Dedifferentiated amniotic fluid mesenchymal stem cell (primary cell): Measurements from ENCODE around the gene RNF220.
"Not testable (repeated sequence)": the region's sequence is repeated elsewhere in the genome, so short reads cannot be mapped to it uniquely, and the experiment has no call there.

Experiments used
- DNase-seq: peaks from one replicate; pipeline ENCODE4 v3.0.0-alpha.2; 2016; ENCODE audit errors: extremely low spot score

The RNF220 gene

DNA sequence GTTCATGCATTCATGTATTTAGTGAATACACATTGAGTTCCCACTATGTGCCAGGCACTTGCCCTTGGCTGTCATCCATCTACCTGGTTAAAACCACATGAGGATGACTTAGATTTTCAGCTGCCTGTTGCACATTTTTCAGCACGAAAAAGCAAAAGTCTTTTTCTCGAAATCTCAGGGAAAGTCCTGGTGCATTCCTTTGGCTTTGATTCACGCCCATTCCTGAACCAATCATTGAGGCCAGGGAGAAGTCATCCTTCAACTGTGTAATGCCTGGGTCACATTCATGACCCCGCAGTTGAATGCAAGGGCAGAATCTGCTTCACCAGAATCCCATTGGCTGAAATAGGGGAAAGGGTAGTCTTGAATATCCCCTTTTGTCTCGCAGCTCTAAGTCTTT is 84.4 kb downstream of the RNF220 start:
- DNase-seq: no peak

- DNase-seq: no peak
Observed at GRCh38 chr1:44496541-44497171, 91.6 kb downstream of the RNF220 start.

GRCh38 chr1:44497422-44498170 is 92.5 kb downstream of the RNF220 start:
- no peak for DNase-seq

GRCh38 chr1:44499306-44499705 is 94.3 kb downstream of the RNF220 start:
- DNase-seq: no peak

GRCh38 chr1:44500181-44501046 is 95.4 kb downstream of the RNF220 start:
- DNase-seq: no peak

- DNase-seq: no peak
Observed at GRCh38 chr1:44501047-44501890, 96.2 kb downstream of the RNF220 start.

GRCh38 chr1:44502823-44503222 is 97.8 kb downstream of the RNF220 start:
- DNase-seq: not testable (repeated sequence)

GRCh38 chr1:44503625-44504024 is 98.6 kb downstream of the RNF220 start:
- no peak for DNase-seq

GRCh38 chr1:44505210-44505993 is 100.3 kb downstream of the RNF220 start:
- no peak for DNase-seq

GRCh38 chr1:44507490-44508396 is 102.7 kb downstream of the RNF220 start:
- DNase-seq: no peak

DNA sequence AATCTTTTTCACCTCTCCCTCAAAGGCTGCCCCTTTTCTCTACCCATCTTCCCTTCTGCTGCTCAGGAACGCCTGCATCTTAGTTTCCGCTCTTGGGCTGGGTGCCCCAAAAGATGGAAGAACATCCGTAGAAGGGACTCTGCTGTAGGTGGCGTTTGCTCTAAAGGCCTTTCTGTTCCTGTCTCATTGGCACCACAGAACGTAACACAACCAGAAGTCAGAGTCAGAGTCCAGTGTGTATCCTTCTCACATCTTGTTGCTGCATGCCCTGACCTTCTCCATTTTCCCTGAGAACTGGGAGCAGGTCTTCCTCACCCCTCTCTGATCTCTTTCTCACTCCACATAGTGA is 103.3 kb downstream of the RNF220 start:
- DNase-seq: no peak

DNA sequence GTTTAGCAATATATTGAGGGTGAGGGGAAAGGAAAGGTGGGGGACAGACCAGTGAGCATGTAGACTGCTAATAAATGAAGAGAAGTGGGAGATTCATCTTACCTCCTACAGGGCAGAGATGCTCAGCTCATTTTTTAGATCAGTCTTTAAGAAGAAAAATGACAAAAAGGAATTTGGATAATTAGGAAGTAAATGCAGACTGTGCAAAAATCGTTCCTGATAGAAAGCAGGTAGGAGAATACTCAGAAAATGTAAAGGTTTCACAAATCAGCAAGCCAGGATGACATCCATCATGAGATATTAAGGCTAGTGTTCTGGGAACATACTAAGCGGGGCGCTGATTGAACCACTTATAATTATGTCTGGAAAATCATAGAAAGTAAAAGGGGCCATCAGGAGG is 106.3 kb downstream of the RNF220 start:
- no peak for DNase-seq

GRCh38 chr1:44511769-44512168 is 106.7 kb downstream of the RNF220 start:
- DNase-seq: no peak

- DNase-seq: no peak
Observed at GRCh38 chr1:44512313-44512885, 107.3 kb downstream of the RNF220 start.

DNA sequence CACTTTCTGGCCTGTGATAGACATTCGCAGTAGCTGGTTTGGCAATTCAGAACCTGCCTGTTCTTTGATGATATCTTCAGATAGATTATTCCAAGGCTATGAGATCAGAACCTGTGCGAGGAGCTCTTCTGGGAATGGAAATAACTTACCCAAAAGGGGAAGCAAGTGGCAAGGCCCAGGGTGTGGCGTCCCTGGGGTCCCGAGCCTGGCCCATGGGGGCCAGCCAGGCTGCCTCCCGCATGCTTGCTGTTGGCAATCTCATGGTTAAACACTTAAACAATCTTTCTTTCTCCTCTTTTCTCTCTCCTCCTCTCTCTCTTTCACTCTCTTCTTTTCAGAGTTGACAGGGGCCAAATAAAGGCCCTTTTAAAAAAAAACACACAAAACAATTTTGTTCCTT is 108.1 kb downstream of the RNF220 start:
- no peak for DNase-seq

DNA sequence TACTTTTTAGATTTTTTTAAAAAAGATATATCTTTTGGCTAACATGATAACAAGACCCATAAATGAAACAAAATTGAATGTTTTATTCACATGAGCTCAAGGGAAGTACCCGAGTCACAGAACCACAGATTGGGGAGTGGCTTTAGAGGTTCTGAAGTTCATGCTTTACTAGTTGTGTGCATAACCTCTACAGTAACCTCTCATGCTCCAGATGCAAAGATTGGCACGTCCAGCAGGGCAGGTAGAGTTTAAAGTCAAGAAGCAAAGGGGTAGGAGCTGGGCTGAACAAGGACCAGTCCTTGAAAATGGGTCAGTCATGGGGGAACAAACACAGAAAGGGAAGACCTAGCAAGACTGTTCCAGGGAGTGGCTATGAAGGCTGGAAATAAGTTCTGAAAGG is 109.6 kb downstream of the RNF220 start:
- DNase-seq: no peak

DNA sequence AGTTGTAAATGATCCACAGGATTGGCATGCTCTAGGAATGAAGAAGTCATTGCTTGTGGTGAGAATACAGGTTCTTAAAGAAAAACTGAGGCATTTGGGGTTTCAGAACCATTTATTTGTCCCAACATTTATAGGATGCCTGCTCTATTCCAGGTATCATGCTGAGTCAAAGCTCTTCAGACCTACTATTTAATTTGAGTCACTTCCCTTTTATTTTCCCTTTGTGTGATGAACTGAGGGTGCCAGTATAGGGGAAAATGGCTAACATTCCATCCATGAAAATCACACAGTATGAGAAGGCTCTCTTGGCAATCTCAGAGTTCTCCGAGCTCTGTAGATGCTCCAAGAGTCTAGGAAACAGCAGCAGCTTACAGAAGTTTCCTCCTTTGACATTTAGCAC is 110.4 kb downstream of the RNF220 start:
- no peak for DNase-seq

- DNase-seq: no peak
Observed at GRCh38 chr1:44519035-44519676, 114.1 kb downstream of the RNF220 start.
